ENCODE results near the gene CSPG4.
A peak's percentile ranks its signal among the peaks of the same experiment; 100 is the strongest.
"Not testable (repeated sequence)": the region's sequence is repeated elsewhere in the genome, so short reads cannot be mapped to it uniquely, and the experiment has no call there.

Gene CSPG4

DNA sequence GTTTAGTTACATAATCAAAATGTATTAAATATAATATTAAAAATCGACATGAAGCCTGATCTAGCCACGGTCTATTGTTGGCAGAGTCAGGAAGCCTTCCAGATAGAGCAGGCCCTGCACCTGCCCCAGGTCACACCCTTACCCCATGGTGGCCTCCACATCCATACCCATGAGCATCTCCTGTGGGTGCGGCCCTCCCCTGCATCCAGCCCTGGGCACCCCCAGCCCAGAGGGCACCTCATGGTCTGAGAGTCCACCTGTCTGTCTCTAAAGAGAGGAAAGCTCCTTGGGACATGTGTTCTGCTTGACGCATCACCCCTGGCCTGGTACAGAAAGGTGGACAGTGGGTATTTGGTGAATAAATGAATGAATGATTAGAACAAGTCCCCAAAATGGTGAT is 37.2 kb upstream of the CSPG4 start:
- Mint-ChIP-seq H3K36me3 (no peaks in the 10 kb centered on the region), H3K4me1 (peaks cover 6% of the 10 kb centered on the region), H3K27ac (no peak overlapping the region), H3K27me3 (peaks cover 4% of the 10 kb centered on the region), H3K4me3 (no peak overlapping the region), H3K9me3 (no peaks in the 10 kb centered on the region)
- no peak for ATAC-seq (ENCODE audit: low read depth)
- DNase-seq (ENCODE audit: low spot score in 2 of 2) = no peak

DNA sequence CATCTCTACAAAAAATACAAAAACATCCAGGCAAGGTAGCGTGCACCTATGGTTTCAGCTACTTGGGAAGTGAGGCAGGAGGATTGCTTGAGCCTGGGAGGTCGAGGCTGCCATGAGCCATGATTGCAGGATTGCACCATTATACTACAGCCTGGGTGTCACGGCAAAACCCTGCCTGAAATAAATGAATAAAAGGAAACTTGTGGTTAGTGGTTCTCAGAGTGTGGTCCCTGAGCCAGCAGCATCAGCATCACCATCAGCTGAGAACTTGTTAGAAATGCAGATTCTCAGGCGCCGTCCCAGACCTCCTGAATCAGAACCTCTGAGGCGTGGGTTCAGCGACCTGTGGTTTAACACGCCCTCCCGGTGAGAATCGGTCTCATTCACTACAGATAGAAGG is 36.2 kb upstream of the CSPG4 start:
- not testable (repeated sequence) for H3K27me3 Mint-ChIP-seq; H3K36me3 Mint-ChIP-seq; H3K9me3 Mint-ChIP-seq; H3K4me1 Mint-ChIP-seq; DNase-seq (ENCODE audit: low spot score in 2 of 2); H3K27ac Mint-ChIP-seq
- peak; percentile 65 for ATAC-seq (ENCODE audit: low read depth)
- H3K4me3 Mint-ChIP-seq = peak overlapping the region; percentile 12

DNA sequence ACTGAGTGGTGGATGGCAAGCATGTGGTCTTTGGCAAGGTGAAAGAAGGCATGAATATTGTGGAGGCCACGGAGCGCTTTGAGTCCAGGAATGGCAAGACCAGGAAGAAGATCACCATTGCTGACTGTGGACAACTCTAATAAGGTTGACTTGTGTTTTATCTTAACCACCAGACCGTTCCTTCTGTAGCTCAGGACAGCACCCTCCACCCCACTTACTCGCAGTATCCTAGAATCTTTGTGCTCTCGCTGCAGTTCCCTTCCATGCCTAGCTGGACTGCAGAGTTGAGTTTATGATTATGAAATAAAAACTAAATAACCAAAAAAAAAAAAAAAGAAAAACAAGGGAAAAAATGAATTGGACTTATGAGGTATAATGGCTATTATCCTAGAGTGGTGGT is 34.5 kb upstream of the CSPG4 start:
- ATAC-seq (ENCODE audit: low read depth); DNase-seq (ENCODE audit: low spot score in 2 of 2); H3K27ac Mint-ChIP-seq; H3K9me3 Mint-ChIP-seq; H3K4me1 Mint-ChIP-seq; H3K36me3 Mint-ChIP-seq; H3K4me3 Mint-ChIP-seq; H3K27me3 Mint-ChIP-seq: not testable (repeated sequence)

DNA sequence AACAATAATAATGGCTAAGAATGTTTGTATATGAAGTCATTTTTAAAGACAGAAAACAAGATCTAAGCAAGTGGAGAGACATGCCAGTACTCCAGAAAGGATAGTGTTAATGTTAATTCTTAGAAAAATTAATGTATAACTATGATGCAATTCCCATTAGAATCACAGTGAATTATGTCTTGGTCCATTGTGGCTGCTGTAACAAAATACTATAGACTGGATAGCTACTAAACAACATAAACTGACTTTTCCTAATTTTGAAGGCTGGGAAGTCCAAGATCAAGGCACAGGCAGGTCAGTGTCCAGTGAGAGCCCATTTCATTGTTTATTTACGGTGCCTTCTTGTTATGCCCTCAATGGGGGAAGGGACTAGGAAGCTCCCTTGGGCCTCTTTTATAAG is 32.7 kb upstream of the CSPG4 start:
- Mint-ChIP-seq H3K9me3 (no peaks in the 10 kb centered on the region), H3K36me3 (no peaks in the 10 kb centered on the region), H3K4me3 (no peak overlapping the region), H3K27me3 (peaks cover 14% of the 10 kb centered on the region), H3K4me1 (peaks cover 6% of the 10 kb centered on the region), H3K27ac (no peak overlapping the region)
- ATAC-seq (ENCODE audit: low read depth) (no peak), DNase-seq (ENCODE audit: low spot score in 2 of 2) (no peak)

DNA sequence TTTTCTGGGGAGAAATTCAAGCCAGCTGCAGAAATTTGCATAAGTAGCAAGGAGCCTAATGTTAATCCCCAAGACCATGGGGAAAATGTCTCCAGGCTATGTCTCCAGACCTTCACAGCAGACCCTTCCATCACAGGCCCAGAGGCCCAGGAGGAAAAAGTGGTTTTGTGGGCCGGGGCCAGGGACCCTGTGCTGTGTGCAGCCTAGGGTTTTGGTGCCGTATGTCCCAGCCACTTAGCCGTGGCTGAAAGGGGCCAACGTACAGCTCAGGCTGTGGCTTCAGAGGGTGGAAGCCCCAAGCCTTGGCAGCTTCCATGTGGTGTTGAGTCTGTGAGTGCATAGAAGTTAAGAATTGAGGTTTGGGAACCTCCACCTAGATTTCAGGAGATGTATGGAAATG is 29.7 kb upstream of the CSPG4 start:
- H3K36me3 Mint-ChIP-seq; DNase-seq (ENCODE audit: low spot score in 2 of 2); H3K27ac Mint-ChIP-seq: not testable (repeated sequence)

DNA sequence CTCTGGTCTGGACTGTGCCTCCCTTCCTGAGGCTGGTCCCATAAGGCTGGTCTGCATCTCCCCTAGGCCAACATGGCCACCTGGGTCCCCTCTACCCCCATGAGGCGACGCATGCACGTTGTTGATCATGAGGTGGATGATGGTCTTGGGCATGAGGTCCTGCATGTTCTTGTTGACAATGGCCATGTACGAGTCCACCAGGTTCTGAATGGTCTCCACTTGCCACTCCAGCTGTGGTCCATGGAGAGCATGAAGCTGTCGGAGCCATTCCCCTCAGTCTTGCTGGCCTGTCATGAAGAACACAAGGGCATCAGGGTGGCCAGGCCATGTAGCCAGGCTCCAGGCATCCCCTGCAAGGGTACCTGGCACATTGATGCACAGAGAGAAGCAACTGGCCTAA is 27.1 kb upstream of the CSPG4 start:
- DNase-seq (ENCODE audit: low spot score in 2 of 2) (no peak), ATAC-seq (ENCODE audit: low read depth) (no peak)
- H3K36me3 Mint-ChIP-seq = no peaks in the 10 kb centered on the region
- H3K27me3 Mint-ChIP-seq = peaks cover 10% of the 10 kb centered on the region
- H3K27ac Mint-ChIP-seq = peak overlapping the region; percentile 89
- no peaks in the 10 kb centered on the region for H3K9me3 Mint-ChIP-seq
- H3K4me3 Mint-ChIP-seq = peak overlapping the region; percentile 83
- peaks cover 15% of the 10 kb centered on the region for H3K4me1 Mint-ChIP-seq

More for the DNA sequence above, 29.7 kb upstream of the CSPG4 start:
- not testable (repeated sequence) for H3K9me3 Mint-ChIP-seq; H3K4me3 Mint-ChIP-seq; ATAC-seq (ENCODE audit: low read depth); H3K4me1 Mint-ChIP-seq
- H3K27me3 Mint-ChIP-seq = peaks cover 14% of the 10 kb centered on the region

DNA sequence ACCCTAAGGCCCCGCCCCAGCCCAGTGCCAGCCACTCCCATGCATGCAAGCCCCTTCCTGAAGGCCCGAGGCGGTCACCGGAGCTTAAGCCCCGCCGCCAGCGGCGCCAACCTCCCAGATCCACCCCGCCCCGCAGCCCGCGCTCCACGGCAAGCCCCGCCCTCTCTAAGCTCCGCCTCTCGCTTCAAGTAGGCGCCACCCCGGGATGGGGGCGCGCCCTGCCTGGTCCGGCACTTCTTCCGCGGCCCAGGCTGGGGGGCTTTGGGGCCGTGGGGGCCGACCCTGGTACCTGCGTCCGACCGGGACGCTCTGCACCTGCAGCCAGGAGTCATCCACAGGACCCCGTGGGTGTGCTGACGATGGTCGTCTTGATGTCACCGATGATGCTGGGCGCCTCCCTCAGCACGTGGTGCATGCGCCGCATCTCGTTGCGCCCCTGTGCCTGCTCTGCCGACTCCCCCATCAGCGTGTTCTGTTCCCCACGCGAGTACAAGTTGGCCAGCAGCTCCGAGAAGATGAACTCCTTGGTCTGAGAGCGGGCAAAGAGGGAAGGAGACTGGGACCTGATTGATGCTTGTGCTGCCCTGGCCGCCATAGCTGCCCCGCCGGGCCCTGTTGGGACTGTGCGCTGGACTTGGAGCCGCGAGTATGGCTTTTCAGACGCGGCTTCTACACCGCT is 26.1 kb upstream of the CSPG4 start:
- ATAC-seq (ENCODE audit: low read depth) (peak; percentile 86), DNase-seq (ENCODE audit: low spot score in 2 of 2) (peak; percentile 94 to 96)
- Mint-ChIP-seq H3K9me3 (no peaks in the 10 kb centered on the region), H3K27me3 (peaks cover 10% of the 10 kb centered on the region), H3K27ac (peak overlapping the region; percentile 89), H3K4me3 (peak overlapping the region; percentile 83), H3K4me1 (peaks cover 16% of the 10 kb centered on the region), H3K36me3 (no peaks in the 10 kb centered on the region)

DNA sequence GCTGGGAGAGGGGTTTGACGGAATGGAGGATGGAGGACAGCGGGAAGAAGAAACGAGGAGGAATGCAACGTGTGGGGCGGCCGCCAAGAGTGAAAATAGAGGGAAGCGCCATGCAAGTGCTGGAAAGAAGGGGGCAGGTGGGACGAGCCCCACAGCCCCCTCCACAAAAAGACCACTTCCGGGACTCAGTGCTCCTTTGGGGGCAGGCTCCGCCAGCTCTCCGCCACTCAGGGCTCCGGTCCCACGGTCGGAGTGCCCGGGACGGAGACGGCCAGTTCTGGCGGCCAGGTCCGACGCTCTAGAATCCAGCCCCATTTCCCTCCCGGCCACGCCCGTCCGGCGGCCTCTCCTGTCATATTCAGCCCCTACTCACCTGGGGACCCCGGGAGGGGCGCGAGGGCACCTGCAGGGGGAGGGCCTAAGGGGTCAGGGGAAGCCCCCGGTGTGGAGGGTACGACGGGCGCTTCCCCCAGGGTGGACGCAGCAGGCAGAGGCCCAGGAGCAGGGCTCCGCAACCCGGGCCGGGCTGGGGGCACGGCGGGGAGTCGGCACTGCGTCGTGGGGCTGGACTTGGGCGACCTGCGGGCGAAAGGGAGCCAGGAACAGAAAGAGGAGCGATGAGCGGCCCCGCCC is 25.5 kb upstream of the CSPG4 start:
- no peak for ATAC-seq (ENCODE audit: low read depth)

DNA sequence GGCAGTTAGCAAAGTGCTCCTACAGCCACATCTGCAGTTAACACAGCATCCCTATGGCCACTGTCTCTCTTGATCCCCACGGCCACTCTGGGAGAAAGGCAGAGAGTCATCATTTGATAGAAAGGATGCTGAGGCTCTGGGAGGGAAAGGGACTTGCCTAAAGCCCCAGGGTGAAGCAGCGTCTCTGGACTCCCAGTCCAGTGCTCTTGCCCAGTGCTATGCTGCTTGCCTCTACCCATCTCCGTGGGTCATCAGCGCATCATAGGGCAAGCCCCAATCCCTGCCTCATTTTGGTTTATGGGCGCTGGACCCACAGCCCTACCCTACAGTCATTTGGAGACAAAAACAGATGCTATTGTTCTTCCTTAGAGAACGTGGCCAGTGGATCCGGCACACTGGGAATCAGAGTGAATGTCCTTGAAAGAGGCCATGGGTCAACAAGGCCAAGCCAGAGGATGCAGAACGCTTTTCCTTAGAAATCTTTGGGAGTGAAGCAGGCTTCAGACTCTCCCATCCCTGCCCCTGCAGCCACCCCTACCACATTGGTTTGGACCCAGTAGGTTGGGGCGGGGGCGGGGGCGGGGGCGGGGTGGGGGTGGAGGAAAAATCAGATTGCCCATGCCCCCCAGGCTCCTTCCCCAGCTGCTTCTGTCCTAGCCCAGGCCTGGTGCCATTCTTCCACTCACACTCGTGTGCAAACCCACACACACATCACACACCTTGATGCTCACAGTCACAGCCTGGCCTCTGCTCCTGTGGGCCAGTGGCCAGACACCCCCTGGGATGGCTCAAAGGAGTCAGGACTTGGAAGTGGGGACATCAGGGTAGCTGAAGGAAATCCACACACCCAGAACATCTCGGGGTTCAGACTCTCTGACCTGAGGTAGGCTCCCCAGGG is 24.7 kb upstream of the CSPG4 start:
- H3K4me1 Mint-ChIP-seq = peaks cover 27% of the 10 kb centered on the region
- DNase-seq (ENCODE audit: low spot score in 2 of 2); H3K9me3 Mint-ChIP-seq; H3K36me3 Mint-ChIP-seq; H3K27me3 Mint-ChIP-seq; ATAC-seq (ENCODE audit: low read depth): not testable (repeated sequence)
- H3K4me3 Mint-ChIP-seq = peak overlapping the region; percentile 83
- H3K27ac Mint-ChIP-seq = peak overlapping the region; percentile 89

More for the DNA sequence above, 25.5 kb upstream of the CSPG4 start:
- no peaks in the 10 kb centered on the region for H3K9me3 Mint-ChIP-seq
- peaks cover 21% of the 10 kb centered on the region for H3K4me1 Mint-ChIP-seq
- H3K36me3 Mint-ChIP-seq = no peaks in the 10 kb centered on the region
- no peak for DNase-seq (ENCODE audit: low spot score in 2 of 2)
- peaks cover 7% of the 10 kb centered on the region for H3K27me3 Mint-ChIP-seq
- H3K27ac Mint-ChIP-seq = peak overlapping the region; percentile 89
- H3K4me3 Mint-ChIP-seq = peak overlapping the region; percentile 83

DNA sequence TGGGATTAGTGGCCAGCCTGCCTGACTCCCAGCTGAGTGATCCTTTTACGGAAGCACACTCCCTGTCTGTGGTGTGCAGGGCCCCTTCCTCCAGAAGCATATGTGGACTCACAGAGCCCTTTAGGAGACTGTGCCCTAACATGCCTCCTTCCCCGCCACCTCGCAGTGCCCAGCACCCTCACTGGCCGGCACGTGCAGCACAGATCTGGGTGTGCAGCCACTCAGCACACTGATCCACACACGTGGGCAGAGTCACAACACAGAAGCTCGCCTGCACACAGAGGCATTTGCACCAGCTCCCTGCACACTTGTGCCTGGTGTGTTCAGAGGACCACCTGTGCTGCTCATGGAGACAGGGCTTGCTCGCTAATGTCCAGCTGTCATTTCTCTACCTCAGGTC is 23.6 kb upstream of the CSPG4 start:
- ATAC-seq (ENCODE audit: low read depth) = no peak
- Mint-ChIP-seq H3K4me1 (peaks cover 32% of the 10 kb centered on the region), H3K27ac (no peak overlapping the region), H3K36me3 (no peaks in the 10 kb centered on the region), H3K9me3 (no peaks in the 10 kb centered on the region), H3K4me3 (no peak overlapping the region), H3K27me3 (no peaks in the 10 kb centered on the region)
- no peak for DNase-seq (ENCODE audit: low spot score in 2 of 2)

DNA sequence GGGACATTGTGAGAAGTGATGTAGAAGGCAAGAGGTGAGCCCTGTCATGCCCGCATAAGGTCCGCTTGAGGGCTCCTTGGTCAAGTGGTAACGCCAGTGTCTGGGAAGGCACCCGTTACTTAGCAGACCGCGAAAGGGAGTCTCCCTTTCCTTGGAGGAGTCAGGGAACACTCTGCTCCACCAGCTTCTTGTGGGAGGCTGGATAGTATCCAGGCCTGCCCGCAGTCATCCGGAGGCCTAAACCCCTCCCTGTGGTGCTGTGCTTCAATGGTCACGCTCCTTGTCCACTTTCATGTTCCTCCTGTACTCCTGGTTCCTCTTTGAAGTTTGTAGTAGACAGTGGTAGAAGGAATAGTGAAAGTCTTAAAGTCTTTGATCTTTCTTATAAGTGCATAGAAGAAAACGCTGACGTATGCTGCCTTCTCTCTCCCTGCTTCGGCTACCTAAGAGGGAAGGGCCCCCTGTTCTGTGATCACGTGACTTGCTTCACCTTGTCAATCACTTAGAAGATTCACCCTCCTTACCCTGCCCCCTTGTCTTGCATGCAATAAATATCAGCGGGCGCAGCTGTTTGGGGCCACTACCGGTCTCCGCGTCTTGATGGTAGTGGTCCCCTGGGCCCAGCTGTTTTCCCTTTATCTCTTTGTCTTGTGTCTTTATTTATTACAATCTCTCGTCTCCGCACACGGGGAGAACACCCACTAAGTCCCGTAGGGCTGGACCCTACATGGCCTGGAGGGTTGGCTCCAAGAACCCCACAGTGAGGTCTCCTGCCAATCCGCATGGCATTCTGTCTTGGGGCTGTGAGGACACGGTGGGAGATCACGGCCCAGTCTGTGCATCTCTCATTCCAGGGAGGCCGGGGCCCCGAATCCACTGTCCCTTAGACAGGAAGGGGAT is 22.5 kb upstream of the CSPG4 start:
- not testable (repeated sequence) for DNase-seq (ENCODE audit: low spot score in 2 of 2); H3K27me3 Mint-ChIP-seq; H3K4me3 Mint-ChIP-seq; H3K9me3 Mint-ChIP-seq; H3K36me3 Mint-ChIP-seq; H3K27ac Mint-ChIP-seq; ATAC-seq (ENCODE audit: low read depth)
- peaks cover 32% of the 10 kb centered on the region for H3K4me1 Mint-ChIP-seq

DNA sequence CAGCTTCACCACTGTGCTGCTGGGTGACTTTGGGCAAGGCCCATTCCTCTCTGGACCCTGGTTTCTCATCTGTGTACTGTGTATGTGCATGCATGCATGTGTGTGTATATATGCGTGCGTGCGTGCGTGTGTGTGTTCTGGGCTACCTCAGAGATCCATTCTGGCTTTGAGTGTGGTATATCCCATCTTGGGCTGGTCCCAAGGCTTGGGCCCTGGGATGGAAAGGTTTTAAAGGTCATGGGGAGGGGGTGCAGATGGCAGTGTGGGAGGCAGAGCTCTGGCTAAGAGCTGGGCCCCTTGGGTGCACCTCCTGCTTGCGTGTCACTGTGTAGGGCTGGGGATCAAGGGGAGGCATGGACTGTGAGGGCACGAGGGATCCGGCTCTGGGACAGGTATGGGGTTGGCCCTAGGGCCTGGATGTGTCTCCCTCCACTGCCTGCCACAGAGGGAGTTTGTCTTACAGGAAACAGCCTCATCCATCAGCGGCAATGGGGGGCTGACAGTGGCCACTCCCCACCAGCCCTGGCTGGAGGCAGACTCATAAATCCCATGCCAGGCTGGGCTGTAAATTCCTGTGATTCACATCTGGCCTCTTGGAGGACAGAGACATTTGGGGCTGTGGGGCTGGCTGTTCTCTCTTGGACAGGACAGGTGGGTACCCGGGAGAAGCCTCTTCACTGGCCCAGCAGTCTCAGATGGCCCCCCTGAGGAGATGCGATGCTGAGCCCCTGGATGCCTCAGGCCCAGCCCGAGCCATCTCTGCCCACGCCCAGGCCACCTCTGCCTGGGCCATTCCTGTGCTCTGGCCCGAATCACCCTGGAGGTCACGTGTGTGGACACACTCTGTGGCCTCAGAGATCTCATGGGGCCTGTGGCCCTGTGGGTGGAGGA is 21.4 kb upstream of the CSPG4 start:
- ATAC-seq (ENCODE audit: low read depth) (no peak), DNase-seq (ENCODE audit: low spot score in 2 of 2) (no peak)
- Mint-ChIP-seq H3K9me3 (no peaks in the 10 kb centered on the region), H3K36me3 (no peaks in the 10 kb centered on the region), H3K27ac (no peak overlapping the region), H3K4me3 (no peak overlapping the region), H3K4me1 (peaks cover 32% of the 10 kb centered on the region), H3K27me3 (no peaks in the 10 kb centered on the region)
